Amygdala (tissue), 56 donors: ENCODE data around the gene AGAP1.

Experiments
- DNase-seq, 56 donors: peaks; one replicate each; lab custom pipeline; 2025; lab: John Stamatoyannopoulos, UW

Gene AGAP1

DNA sequence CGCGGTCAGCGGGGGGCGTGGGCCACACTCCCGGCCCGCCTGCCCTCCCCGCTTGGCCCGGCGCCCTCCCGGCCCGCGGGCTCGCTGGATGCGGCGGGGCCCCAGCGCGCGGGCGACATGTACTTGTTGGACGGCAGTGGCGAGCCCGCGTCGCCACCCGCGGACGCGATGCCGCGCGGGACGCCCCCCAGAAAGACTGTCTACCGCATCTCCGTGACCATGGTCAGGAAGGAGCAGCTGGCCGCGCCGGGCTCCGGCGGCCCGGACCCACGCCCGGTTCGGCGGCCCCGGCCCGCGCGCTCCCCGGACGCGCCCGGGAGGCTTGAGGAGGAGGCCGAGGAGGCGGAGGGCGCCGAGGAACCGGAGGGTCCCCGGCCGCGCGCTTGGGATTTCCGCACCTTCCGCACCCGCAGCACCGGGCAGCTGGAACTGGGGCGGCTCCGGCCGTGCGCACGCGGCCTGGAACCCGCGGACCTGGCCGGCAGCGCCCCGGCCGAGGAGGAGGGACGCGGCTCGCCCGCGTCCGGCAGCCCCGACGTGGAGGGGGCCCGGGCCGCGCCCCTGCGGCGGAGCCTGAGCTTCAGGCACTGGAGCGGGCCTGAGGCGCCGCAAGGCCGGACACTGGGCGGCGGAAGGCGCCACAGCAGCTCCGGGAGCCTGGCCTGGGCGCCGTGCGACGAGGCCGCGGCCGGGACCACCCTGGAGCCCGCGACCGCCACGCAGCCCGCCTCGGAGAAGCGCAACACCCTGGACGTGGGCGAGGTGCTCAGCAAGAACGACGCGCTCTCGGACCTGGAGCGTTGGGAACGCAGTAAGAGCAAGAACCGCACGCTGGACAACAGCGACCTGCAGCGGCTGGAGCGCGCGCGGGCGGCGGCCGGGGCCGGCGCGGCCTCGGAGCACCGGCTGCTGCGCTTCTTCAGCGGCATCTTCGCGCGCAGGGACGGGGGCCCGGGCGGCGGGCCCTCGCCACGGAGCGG is 176.4 kb downstream of the AGAP1 start:
- DNase-seq, result peak in 35 of 56 donors; percentile 18 to 75 (median 40)

DNA sequence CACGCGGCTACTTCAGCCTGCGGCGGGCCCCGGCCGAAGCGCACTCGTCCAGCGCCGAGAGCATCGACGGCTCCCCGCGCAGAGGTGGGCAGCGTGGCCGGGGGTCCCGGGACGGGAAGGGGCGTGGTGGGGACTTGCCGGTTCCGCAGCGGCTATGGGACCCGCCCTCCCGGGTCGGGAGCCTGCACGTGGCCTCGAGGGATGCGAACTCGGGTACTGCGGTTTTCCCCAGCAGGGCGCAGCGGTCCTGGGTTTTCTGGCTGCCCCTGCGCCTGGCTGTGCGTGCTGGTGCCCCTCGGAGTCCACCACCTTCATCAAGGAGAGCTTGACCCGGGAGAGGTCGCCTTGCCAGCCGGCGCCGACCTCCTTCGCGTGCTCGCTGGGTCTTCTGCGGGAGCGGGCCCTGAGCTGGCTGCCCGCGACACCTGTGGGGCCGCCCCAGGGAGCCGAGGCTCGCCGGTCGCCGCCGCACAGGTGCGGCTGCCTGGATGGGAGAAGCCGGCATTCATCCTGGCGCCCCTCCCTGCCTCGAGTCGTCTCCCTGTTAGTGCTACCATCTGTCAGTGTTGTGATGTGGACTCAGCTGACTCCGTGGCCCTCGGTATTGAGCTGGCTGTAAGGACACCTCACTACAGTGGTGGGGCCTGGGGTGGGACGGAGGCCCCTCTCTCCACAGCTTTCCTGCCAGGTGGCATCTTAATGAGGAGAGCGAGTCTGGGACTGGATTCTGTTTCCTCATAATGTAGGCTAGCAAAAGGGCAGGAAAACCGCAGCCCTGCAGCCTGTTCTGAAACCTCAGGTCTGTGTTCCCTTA is 177.3 kb downstream of the AGAP1 start:
- peak in 1 of 56 donors; percentile 28 for DNase-seq

DNA sequence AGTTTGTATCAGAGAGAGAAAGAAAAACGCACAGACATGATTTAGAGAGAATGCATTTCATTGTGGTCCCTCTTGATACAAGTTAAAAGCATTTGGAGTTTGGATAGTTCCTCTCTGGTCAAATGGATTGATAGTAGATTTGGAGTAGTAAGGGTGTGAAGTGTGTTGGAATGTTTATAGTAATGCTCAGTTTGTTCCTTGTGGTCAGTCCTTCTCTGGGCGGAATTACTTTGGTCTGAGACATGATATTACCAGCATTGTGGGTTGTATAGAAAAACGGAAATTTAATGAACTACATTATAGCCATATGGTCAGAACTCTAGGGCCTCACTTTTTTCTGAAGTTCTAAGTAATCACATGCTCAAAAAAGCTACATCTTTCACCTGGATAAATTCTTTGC is 178.9 kb downstream of the AGAP1 start:
- DNase-seq, result no peak

DNA sequence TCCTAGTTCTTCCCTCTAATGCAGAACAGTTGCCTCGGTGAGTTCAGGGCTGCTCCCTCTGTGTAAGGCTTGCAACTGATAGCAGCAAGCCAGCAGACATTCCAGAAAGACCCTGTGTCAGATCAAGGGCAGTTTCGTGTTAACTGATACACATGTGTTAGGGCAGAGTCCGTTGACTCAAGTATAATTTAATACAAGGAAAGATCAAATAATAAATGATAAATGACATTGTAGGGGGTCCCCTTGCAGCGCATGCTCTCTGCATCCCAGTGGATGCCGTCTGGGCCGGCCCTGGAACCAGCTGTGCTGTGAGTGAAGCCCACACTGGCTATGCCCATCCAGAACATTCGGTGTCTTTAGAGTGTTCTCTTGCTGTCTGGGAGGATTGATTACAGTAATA is 180.3 kb downstream of the AGAP1 start:
- peak in 2 of 56 donors; percentile 24 to 32 for DNase-seq

DNA sequence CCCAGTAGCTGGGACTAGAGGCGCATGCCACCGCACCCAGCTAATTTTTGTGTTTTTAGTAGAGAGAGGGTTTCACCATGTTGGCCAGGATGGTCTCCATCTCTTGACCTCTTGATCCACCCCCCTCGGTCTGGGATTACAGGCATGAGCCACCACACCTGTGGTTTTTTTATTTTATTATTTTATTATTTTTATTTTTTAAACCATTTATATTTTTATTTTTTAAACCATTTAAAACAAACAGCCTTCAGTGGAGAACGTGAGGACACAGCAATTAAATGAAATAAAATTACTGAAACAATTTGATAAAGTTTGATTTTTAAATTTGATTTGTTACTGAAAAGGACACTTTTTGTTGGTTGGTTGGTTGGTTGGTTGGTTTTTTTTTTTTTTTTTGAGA is 181.0 kb downstream of the AGAP1 start:
- DNase-seq, result no peak

DNA sequence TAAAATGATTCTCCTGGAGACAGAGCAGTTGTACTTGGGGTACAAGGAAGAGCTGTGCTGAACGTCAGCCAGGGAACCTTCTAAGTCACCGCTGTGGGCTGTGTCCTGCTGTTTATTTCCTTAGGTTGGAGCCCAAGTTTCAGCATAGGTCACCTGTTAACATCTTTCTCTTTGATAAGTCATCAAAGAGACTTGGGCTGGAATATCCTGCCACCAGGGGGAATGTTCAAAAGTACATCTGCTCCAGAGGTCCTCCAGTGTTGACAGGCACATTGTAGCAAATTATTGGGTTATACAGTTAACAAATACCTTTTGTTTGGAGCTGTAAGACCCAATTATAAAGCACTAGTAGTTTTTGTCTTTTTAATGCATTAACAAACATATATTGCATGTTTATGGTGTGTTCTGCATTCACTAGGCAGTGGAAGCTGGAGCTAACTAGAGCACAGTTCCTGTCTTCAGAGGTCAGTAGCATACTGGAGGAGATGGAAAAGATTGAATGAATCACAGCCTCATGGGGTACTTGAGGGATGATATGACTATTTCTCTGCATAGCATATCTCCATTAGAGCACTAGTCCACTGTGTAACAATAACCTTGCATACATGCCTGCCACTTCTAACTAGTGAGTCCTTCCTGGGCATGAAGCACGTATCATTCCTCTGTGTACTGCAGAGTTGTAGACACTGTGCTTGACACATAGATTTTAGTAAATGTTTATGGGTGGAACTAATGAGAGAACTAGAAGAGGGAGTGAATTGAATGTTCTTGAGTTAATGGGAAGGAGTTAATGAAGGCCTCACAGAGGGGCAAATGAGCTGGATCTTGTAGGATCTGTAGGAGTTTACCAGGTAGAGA is 182.1 kb downstream of the AGAP1 start:
- no peak for DNase-seq

DNA sequence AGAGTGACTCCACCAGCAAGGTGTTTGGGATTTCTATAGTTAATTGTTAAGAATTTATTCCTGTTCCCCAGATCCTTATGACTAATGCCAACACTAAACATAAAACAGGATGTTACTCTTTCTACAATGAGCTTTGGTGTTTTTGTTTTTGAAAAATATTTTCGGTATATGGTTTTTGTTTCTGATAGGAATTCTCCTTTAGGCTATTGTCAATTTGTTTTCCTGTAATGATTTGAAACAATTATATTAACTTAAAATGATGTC is 182.6 kb downstream of the AGAP1 start:
- DNase-seq, result no peak

DNA sequence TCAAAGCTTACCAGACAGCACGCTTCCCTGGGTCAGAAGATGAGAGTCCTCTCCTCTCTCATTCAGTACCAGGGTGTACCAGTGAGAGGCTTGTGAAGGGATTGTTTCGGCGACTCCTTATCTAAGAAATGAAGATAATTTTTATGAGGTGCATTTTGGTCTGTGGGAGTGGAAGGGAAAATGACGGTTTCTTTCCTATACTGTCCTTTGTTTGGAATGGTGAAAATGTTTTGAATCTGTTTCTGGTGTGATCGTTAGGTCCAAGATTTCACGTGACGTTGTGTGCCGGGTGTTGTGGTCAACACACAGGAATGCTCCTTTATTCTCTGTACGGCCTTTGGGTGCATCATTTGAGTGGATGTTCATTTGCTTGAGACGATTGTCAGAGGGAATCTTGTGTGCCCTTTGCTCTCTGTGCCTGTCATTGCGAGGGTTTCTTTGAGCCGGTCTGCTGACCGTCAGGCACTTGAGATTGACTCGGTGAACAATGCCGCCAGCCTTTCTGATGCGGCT is 183.5 kb downstream of the AGAP1 start:
- DNase-seq, result peak in 4 of 56 donors; percentile 18 to 55 (median 28)

DNA sequence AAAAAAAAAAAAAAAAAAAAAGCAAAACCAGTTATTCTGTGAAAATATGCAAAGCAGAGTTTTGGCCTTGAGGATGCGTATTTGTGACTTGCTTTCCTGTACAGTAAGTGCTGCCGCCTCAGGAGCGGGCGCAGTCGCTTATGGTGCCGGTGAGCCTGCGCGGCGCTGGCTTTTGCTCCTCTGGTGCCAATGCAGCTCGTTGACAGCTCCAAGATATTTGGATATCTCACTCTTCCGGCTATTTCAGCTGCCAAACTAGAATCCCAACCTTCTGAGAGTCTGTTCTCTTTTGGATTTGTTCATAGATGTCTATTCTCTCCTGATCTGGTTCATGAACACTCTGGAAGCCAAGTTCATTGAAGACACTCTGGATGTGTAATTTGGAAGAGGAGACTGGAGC is 184.1 kb downstream of the AGAP1 start:
- DNase-seq, result peak in 3 of 56 donors; percentile 21 to 32 (median 23)

DNA sequence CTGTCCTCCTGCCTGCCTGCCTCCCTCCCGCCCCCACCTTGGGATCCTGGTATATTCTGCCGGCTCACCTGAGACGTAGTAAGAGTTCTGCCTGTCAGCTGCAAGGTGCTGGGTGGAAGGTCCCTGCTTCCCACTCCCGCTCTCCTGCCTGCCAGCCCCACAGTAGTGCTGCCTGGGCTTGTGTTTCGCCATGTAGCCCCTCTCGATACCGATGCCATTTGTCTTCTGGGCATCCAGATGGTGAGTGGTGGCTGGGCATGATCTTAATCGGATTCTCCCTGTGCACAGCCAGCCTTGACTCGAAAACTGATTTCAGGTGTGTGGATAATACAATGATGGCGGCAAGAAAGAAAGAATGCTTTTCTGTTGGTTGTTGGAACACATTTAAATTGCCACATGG is 184.9 kb downstream of the AGAP1 start:
- no peak for DNase-seq

DNA sequence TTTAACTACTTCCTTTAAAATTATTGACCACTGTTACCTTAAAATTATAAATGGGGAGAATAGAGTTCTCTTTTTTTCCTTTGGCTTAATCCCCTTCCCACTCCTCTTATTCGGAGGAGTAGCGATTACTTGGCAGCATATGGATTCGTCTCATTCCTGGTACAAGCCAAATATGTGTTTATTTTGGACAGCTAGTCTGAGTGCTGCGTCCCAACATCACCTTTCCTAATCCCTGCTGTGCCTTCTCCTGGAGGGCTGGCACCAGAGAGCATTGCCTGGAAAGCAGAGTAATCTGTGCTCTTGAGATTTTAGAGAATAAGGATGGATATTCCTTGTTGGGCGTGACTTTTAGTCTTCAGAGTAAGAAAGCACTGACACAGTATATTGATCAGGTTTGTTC is 185.6 kb downstream of the AGAP1 start:
- DNase-seq, result no peak

DNA sequence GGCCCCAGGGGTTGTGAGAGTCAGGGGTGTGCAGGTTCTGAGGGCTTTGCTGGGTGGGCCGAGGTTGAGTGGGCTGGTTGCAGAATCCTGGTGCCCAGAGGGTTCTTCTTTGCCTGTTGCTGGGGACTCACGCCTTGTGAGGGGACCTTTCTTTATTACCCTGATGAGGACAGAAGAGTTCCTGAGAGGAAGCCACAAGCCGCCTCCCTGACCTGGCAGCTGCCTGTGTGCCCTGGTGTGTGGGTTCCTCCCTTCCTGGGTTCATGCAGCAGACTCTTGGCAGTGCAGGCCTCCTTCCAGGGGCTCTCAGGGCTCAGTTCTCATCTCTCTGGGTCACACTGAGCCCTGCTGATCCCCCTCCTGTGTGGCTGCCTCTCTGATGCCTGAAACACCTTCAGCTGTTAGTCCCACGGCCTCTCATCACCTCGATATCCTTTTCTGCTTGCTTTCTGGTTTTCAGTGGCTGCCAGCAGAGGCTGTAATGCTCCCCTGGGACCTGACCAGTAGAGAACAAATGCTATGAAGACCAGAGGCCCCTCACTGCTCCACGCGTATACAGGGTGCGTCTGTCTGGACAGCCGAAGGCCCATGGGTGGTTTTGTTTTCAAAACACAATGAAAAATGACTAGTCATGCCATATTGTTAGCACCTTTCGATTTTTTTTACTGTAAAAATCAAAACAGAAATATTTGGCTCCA is 191.3 kb downstream of the AGAP1 start:
- DNase-seq, result no peak

DNA sequence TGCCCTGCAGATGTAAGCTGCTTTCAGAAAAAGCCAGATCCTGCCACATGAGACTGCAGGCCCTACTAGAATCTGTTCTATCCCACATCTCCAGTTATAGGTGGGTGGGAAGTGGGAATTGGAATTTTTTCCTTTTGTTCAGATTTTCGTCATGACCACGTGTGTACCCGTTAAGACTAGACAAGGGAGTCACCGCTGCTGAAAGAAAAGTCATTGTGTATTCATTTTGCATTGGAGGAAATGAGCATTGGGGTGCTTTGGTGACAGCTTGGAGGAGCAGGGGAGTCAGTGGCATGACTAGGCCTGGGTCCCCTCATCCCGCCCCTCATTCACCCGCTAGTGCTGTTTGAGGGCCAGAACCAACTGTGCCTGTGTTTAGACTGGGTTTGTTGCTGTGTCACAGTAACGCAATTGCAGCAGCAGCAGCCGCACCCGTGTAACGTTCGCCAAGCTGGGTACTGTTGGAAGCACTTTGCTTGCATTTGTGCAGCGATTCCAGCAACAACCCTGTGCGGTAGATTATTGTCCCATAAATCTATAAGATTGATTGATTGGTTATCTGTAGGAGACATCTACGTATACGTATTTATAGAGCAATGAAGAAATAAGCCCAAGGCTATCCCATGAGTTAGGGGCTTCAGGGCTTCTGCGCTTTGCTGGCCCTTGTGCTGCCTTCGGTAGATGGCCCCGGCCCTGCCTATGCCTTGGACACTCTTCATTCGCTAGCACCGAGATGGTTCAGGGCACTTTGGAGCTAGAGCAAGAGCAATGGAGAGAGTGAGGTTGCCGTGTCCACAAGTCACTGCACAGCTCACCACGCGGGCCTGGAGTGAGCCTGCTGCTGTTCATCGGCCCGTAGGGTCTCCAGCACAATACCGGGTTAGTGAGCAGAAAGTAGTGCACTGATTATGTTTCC is 194.9 kb downstream of the AGAP1 start:
- DNase-seq, result peak in 3 of 56 donors; percentile 32 to 36 (median 34)

DNA sequence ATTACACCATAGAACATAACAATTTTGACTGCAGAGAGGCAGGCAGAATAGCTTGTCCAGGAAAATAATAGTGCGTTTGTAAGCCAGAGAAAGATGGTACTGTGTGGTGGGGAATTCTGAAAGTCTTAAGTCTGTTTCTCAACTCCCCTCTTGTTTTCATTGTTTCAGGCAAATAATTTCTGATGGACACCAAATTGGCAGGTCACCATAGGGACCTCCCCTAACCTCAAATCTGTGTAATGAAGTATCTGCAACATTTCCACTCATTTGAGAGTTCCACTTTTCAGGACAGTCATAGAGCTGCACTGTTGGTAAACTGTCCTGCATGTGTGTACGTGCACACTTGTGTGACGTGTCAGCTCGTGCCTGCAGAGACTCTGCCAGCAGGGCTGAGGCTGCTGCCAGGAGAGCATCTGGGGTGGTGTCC is 195.6 kb downstream of the AGAP1 start:
- peak in 12 of 56 donors; percentile 19 to 58 (median 38) for DNase-seq

DNA sequence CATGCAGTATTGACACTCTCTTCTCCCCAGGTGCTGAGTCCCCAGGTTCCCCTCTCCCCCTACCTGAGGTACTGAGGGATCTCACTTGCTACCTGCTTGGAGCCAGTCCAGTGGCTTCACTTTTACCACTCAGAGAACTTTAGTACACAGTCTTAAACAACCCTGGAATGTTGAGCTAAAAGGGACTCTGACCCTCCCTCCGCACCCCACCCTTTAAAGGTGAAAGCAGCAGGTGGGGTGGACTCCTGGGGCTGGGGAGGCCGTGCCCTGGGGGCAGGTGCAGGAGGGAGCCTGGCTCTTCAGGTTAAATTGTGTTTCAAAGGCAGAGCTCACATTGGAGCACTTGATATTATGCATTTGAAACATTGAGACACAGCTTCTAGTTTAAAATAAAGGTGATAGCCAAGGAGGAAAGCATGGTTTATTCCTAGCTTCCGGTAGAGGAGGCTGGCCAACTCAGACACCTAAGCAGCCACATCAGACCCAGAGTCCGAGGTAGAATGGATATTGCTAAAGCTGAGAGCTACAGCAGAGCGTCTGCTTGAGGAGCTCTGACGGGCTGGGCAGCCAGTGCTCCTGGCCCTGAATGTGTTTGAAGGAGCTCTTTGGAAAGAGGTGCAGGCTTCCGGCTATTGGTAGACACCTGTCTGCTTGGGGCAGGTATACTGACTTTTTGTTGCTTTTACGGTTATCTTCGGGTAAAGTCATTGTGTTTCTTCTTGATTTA is 196.4 kb downstream of the AGAP1 start:
- no peak for DNase-seq

DNA sequence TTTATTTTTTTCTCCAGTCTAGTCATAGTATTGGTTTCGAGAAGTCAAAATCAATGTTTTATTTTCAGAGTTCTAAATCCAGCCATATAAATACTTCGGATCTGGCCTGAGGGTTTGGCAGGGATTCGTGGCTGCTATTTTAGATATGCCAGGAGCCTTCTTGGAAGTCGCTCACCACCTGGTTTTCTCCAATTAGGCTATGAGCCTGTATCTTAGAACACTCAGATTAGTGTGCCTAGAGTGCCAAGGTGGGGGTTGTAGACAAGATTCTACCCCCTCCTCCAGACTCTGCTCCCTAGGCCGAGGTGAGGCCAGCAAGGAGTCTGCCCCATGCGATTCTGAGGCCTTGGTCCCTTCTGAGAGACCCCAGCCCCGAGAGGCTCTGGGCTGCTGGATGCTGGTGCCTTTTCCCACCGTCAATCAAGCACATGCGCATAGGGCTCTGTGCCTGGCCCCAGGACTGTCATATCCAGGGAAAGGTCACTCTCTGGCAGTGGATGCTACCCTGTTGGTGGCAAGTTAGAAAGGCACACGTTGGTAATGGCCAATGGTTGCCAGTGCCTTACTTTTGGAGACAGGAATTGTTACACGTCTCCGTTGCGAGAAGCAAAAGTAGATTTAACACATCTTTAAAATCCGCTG is 197.1 kb downstream of the AGAP1 start:
- DNase-seq, result no peak

DNA sequence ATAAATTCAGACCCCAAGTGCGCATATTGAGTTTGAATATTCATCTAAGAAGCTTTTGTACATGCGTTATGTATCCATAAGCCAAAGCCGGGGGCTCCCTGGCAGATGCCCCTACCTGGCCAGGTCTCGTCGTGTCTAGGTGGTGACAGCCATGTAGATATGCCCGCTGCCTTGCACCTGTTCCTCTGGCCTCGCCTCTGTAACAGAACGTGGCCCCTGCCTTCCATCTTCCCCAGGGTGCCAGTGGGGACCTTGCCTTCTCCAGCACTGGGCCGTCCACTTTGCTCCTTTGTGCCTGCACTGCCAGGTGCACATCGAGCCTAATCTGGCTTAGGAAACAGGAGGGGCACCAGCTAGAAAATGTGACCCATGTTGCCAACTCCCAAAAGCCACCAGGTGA is 198.2 kb downstream of the AGAP1 start:
- no peak for DNase-seq
